ENCODE measurements around the gene RAB17. TPM values are rescaled to one million over a fixed set of nuclear protein-coding genes. Genes with fewer than 3 reads are reported as not detected.

RAB17 gene
- total RNA-seq, 1 experiment from 2014 or later = 60.9 TPM

GRCh38 chr2:237552908-237553307, 37.6 kb downstream of the RAB17 start:
- no peak for DNase-seq
- Histone ChIP-seq H3K4me3 (ENCODE audit: low read depth, low read length) (no peak overlapping the region), H3K27me3 (replicated peaks; ENCODE audit: control insufficient read depth, insufficient read depth, low read length) (no peaks in the 10 kb centered on the region), H3K36me3 (ENCODE audit: control insufficient read depth, insufficient read depth, low read length) (no peaks in the 10 kb centered on the region), H3K9me3 (no peaks in the 10 kb centered on the region), H3K4me1 (no peaks in the 10 kb centered on the region)
- no TSS peak for BruUV-seq (replicated peaks)
- H3K27ac Mint-ChIP-seq (ENCODE audit: unreplicated experiment) = no peak overlapping the region
- H3K4me3 Mint-ChIP-seq (ENCODE audit: unreplicated experiment) = no peak overlapping the region
- peaks cover 3% of the 10 kb centered on the region for H3K36me3 Mint-ChIP-seq (ENCODE audit: insufficient read depth, unreplicated experiment)
- peaks cover 5% of the 10 kb centered on the region for H3K4me1 Mint-ChIP-seq (ENCODE audit: low read depth, unreplicated experiment)
- no peaks in the 10 kb centered on the region for H3K27me3 Mint-ChIP-seq (ENCODE audit: insufficient read depth, unreplicated experiment)
- ChIA-PET POLR2A (no interaction called here), CTCF (no interaction called here)
- no peak for TF ChIP-seq CTCF (IDR thresholded peaks at IDR 0.05; ENCODE audit: insufficient read depth in 1 of 2, low read depth in 1 of 2, low read length in 1 of 2, severe bottlenecking in 1 of 2, unreplicated experiment in 1 of 2)
- no peaks in the 10 kb centered on the region for H3K9me3 Mint-ChIP-seq (ENCODE audit: unreplicated experiment)
- intact Hi-C loops (cut with micrococcal nuclease; ENCODE audit: unreplicated experiment) = no loop called here

- H3K4me1 Mint-ChIP-seq (ENCODE audit: low read depth, unreplicated experiment) = peaks cover 5% of the 10 kb centered on the region
- Histone ChIP-seq H3K9me3 (no peaks in the 10 kb centered on the region), H3K4me1 (no peaks in the 10 kb centered on the region), H3K4me3 (ENCODE audit: low read depth, low read length) (no peak overlapping the region), H3K36me3 (ENCODE audit: control insufficient read depth, insufficient read depth, low read length) (no peaks in the 10 kb centered on the region), H3K27me3 (replicated peaks; ENCODE audit: control insufficient read depth, insufficient read depth, low read length) (no peaks in the 10 kb centered on the region)
- CTCF ChIA-PET = no interaction called here
- no peaks in the 10 kb centered on the region for H3K27me3 Mint-ChIP-seq (ENCODE audit: insufficient read depth, unreplicated experiment)
- POLR2A ChIA-PET = no interaction called here
- BruUV-seq (replicated peaks) = no TSS peak
- H3K4me3 Mint-ChIP-seq (ENCODE audit: unreplicated experiment) = no peak overlapping the region
- H3K27ac Mint-ChIP-seq (ENCODE audit: unreplicated experiment) = no peak overlapping the region
- H3K9me3 Mint-ChIP-seq (ENCODE audit: unreplicated experiment) = no peaks in the 10 kb centered on the region
- TF ChIP-seq CTCF (IDR thresholded peaks at IDR 0.05; ENCODE audit: insufficient read depth in 1 of 2, low read depth in 1 of 2, low read length in 1 of 2, severe bottlenecking in 1 of 2, unreplicated experiment in 1 of 2) = no peak
- H3K36me3 Mint-ChIP-seq (ENCODE audit: insufficient read depth, unreplicated experiment) = no peaks in the 10 kb centered on the region
- intact Hi-C loops (cut with micrococcal nuclease; ENCODE audit: unreplicated experiment) = no loop called here
- no peak for DNase-seq
Observed at GRCh38 chr2:237551071-237551574, 39.4 kb downstream of the RAB17 start.

- ChIA-PET POLR2A (no interaction called here), CTCF (no interaction called here)
- no peaks in the 10 kb centered on the region for H3K27me3 ChIP-seq (replicated peaks; ENCODE audit: control insufficient read depth, insufficient read depth, low read length)
- Mint-ChIP-seq H3K27ac (ENCODE audit: unreplicated experiment) (no peak overlapping the region), H3K4me3 (ENCODE audit: unreplicated experiment) (no peak overlapping the region), H3K4me1 (ENCODE audit: low read depth, unreplicated experiment) (peaks cover 5% of the 10 kb centered on the region), H3K27me3 (ENCODE audit: insufficient read depth, unreplicated experiment) (no peaks in the 10 kb centered on the region), H3K36me3 (ENCODE audit: insufficient read depth, unreplicated experiment) (no peaks in the 10 kb centered on the region), H3K9me3 (ENCODE audit: unreplicated experiment) (no peaks in the 10 kb centered on the region)
- BruUV-seq (replicated peaks) = no TSS peak
- no peak overlapping the region for H3K4me3 ChIP-seq (ENCODE audit: low read depth, low read length)
- no peaks in the 10 kb centered on the region for H3K4me1 ChIP-seq
- H3K36me3 ChIP-seq (ENCODE audit: control insufficient read depth, insufficient read depth, low read length) = no peaks in the 10 kb centered on the region
- no peaks in the 10 kb centered on the region for H3K9me3 ChIP-seq
- TF ChIP-seq CTCF (IDR thresholded peaks at IDR 0.05; ENCODE audit: insufficient read depth in 1 of 2, low read depth in 1 of 2, low read length in 1 of 2, severe bottlenecking in 1 of 2, unreplicated experiment in 1 of 2) = no peak
- intact Hi-C loops (cut with micrococcal nuclease; ENCODE audit: unreplicated experiment) = no loop called here
- DNase-seq = no peak
Observed at GRCh38 chr2:237549643-237550415, 40.7 kb downstream of the RAB17 start.
